ENCODE data around the gene CYB561. TPM values are rescaled to one million over a fixed set of nuclear protein-coding genes. Genes with fewer than 3 reads are reported as not detected.
A peak's percentile ranks its signal among the peaks of the same experiment; 100 is the strongest.

The CYB561 gene
- total and polyA plus RNA-seq, 9 of the 15 experiments (the other 6 are each of a cell fraction or from before 2014, with no cell fraction given): 4.0 to 30.8 (median 17.4) TPM

DNA sequence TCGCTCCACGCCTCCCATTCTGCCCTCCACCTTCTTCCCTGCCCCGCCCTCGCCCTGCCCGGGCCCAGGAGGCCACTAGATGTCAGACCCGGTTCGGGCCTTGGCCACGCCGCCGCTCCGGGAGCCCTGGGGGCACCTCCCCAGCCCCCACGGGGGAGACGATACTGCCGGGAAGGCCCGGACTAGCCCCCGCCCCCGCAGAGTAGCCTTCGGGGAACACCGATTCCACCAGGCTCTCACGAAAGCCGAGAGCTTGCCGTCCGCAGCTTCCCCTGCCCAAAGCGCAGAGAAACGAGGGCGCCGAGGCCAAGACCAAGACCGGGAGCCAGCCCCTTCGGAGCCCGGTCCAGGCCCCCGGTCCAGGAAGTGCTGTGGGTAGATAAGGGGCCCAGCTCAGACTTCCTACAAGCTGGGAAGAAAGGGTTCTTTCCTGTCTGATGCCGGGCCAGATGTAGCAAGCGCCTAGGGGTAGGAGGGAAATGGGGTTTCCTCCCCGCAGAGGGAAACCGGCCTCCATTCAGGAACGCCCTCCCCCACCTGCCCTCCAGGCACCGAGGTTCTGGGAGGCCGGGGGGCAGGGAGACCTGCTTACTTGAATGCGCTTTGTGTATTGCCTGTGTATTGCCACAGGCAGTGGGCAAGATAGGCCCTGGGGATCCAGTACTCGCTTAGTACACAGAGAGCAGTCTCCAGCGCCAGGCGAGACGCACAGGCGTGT lies 806 bp upstream of the CYB561 start (continued):
- TF ChIP-seq JUN (IDR thresholded peaks at IDR 0.05; ENCODE audit: borderline replicate concordance, low read depth, low read length) (no peak), JUN (CRISPR knock-in tag; IDR thresholded peaks at IDR 0.05; ENCODE audit: borderline replicate concordance) (no peak; the same call in 1 of the 2 replicates), POLR2H (tag; IDR thresholded peaks at IDR 0.05; ENCODE audit: low read depth) (no peak), CREBBP (IDR thresholded peaks at IDR 0.05; ENCODE audit: low read depth, low read length) (no peak), ZNF717 (CRISPR knock-in tag; IDR thresholded peaks at IDR 0.05) (no peak), HEY1 (CRISPR knock-in tag; IDR thresholded peaks at IDR 0.05; ENCODE audit: borderline replicate concordance) (no peak), ATF1 (CRISPR knock-in tag; IDR thresholded peaks at IDR 0.05) (no peak), ATF1 (tag; IDR thresholded peaks at IDR 0.05) (peak; percentile 4; the same call in 1 of the 2 replicates), SAFB2 (IDR thresholded peaks at IDR 0.05; ENCODE audit: borderline replicate concordance, low read depth, low read length, severe bottlenecking) (no peak), SUPT5H (IDR thresholded peaks at IDR 0.05) (peak; percentile 72; the same call in 1 of the 2 replicates), RFX1 (IDR thresholded peaks at IDR 0.05) (no peak), SIX5 (IDR thresholded peaks at IDR 0.05; ENCODE audit: borderline replicate concordance in 1 of 2, insufficient read depth in 1 of 2, low read depth in 1 of 2, low read length in 2 of 2) (no peak), PTRF (tag; IDR thresholded peaks at IDR 0.05) (no peak), DLX4 (CRISPR knock-in tag; IDR thresholded peaks at IDR 0.05) (no peak), FOS (IDR thresholded peaks at IDR 0.05; ENCODE audit: extremely low read depth, insufficient read length) (no peak), GABPB2 (CRISPR knock-in tag; conservative IDR thresholded peaks at IDR 0.05) (no peak)
- TF ChIP-seq, protein P1, sequence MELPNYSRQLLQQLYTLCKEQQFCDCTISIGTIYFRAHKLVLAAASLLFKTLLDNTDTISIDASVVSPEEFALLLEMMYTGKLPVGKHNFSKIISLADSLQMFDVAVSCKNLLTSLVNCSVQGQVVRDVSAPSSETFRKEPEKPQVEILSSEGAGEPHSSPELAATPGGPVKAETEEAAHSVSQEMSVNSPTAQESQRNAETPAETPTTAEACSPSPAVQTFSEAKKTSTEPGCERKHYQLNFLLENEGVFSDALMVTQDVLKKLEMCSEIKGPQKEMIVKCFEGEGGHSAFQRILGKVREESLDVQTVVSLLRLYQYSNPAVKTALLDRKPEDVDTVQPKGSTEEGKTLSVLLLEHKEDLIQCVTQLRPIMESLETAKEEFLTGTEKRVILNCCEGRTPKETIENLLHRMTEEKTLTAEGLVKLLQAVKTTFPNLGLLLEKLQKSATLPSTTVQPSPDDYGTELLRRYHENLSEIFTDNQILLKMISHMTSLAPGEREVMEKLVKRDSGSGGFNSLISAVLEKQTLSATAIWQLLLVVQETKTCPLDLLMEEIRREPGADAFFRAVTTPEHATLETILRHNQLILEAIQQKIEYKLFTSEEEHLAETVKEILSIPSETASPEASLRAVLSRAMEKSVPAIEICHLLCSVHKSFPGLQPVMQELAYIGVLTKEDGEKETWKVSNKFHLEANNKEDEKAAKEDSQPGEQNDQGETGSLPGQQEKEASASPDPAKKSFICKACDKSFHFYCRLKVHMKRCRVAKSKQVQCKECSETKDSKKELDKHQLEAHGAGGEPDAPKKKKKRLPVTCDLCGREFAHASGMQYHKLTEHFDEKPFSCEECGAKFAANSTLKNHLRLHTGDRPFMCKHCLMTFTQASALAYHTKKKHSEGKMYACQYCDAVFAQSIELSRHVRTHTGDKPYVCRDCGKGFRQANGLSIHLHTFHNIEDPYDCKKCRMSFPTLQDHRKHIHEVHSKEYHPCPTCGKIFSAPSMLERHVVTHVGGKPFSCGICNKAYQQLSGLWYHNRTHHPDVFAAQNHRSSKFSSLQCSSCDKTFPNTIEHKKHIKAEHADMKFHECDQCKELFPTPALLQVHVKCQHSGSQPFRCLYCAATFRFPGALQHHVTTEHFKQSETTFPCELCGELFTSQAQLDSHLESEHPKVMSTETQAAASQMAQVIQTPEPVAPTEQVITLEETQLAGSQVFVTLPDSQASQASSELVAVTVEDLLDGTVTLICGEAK (IDR thresholded peaks at IDR 0.05): no peak
- TF ChIP-seq, protein P1 (CRISPR knock-in tag; IDR thresholded peaks at IDR 0.05): no peak
